Fibroblast of pulmonary artery (primary cell): ENCODE measurements around the gene AMDHD1.

Experiments
- DNase-seq: peaks from one replicate; pipeline ENCODE4 v3.0.0-alpha.2; 2010; ENCODE audit warnings: low read depth
- H3K4me3 ChIP-seq: replicated peaks from 2 replicates; pipeline ENCODE4 v1.5.1; 2011; ENCODE audit warnings: low read depth, mild to moderate bottlenecking, control low read depth, low read length, moderate library complexity
- CTCF ChIP-seq: IDR thresholded peaks from 2 replicates; pipeline ENCODE4 v1.5.1; 2011; ENCODE audit warnings: mild to moderate bottlenecking, control low read depth, low read length, inconsistent platforms; ENCODE audit errors: missing control alignments

The AMDHD1 gene

GRCh38 chr12:95990136-95990535 is 47.0 kb downstream of the AMDHD1 start:
- no peak for TF ChIP-seq CTCF
- DNase-seq, result no peak
- H3K4me3 ChIP-seq, result no peak overlapping the region

- H3K4me3 ChIP-seq, result no peak overlapping the region
- TF ChIP-seq CTCF, result no peak
- DNase-seq, result no peak
These were observed 50.8 kb downstream of the AMDHD1 start for GRCh38 chr12:95993907-95994306.

GRCh38 chr12:95994476-95994875 is 51.3 kb downstream of the AMDHD1 start:
- DNase-seq, result no peak
- no peak overlapping the region for H3K4me3 ChIP-seq
- no peak for TF ChIP-seq CTCF

- TF ChIP-seq CTCF, result no peak
- H3K4me3 ChIP-seq, result no peak overlapping the region
- no peak for DNase-seq
These were observed 52.3 kb downstream of the AMDHD1 start for GRCh38 chr12:95995238-95996031.

- TF ChIP-seq CTCF, result no peak
- peak; percentile 34 for DNase-seq
- H3K4me3 ChIP-seq, result no peak within 1 kb of the TSS
These were observed 53.0 kb downstream of the AMDHD1 start, which contains the start of gene HAL for GRCh38 chr12:95996034-95996658. Gene HAL, minus strand, starts transcription at chr12:95996344. Its CDS starts 434 bp downstream, at chr12:95995910.

- TF ChIP-seq CTCF, result no peak
- DNase-seq, result no peak
- H3K4me3 ChIP-seq, result no peak overlapping the region
These were observed 54.1 kb downstream of the AMDHD1 start for GRCh38 chr12:95997276-95997675.
